ENCODE measurements around the gene GNB5. TPM values are rescaled to one million over a fixed set of nuclear protein-coding genes. Genes with fewer than 3 reads are reported as not detected.

The GNB5 gene
- total RNA-seq, 2 donors from 2014 or later: 27.9 to 43.2 TPM

DNA sequence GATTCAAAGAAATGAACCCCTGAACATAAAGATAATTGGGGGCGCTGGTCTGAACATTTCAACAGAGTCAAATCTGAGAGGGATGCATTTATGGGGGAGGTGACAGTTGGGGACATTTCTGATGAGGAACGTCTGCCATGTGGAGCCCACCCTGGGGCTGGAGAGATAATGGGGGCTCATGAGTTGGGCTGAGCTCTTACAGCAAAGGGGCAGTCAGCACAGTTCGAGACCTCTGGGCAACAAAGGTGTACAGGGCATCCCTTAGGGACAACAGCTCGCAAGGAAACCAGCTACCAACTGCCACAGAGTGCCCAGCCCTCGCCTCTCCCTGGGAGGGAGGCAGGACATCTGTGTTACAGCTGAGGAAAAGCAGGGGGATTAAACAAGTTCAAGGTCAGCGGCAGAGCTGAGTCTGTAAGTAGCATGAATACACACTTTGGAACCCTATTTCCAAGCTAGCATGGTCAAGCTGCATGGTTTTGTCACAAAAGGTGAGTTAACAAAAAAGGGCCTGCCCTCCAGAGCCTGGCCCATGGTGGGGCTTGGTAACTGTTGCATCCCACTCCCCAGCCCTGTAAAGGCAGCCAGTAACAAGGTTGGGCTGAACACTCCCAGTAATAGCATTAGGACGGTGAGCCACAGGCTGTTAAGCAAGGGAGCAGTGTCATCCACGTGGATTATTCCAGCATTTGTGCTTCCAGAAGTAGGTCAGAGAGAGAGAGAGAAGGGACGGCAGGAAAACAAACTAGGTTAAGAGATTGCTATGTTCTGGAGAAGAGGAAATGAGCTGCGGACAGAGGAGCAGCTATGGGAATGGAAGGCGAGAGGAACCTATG is 4.3 kb downstream of the GNB5 start:
- Histone ChIP-seq H3K4me3 (no peak overlapping the region), H3K27ac (no peak overlapping the region), H3K27me3 (replicated peaks; ENCODE audit: insufficient read depth) (no peaks in the 10 kb centered on the region), H3K36me3 (no peaks in the 10 kb centered on the region), H3K4me1 (ENCODE audit: control insufficient read depth in 1 of 2, low read depth in 2 of 2) (no peaks in the 10 kb centered on the region), H3K9me3 (no peaks in the 10 kb centered on the region)
- ATAC-seq (ENCODE audit: insufficient number of reproducible peaks, low FRiP score, low read depth) (no peak), DNase-seq (ENCODE audit: low spot score) (no peak)
- TF ChIP-seq, protein P1, sequence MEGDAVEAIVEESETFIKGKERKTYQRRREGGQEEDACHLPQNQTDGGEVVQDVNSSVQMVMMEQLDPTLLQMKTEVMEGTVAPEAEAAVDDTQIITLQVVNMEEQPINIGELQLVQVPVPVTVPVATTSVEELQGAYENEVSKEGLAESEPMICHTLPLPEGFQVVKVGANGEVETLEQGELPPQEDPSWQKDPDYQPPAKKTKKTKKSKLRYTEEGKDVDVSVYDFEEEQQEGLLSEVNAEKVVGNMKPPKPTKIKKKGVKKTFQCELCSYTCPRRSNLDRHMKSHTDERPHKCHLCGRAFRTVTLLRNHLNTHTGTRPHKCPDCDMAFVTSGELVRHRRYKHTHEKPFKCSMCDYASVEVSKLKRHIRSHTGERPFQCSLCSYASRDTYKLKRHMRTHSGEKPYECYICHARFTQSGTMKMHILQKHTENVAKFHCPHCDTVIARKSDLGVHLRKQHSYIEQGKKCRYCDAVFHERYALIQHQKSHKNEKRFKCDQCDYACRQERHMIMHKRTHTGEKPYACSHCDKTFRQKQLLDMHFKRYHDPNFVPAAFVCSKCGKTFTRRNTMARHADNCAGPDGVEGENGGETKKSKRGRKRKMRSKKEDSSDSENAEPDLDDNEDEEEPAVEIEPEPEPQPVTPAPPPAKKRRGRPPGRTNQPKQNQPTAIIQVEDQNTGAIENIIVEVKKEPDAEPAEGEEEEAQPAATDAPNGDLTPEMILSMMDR (IDR thresholded peaks at IDR 0.05): no peak

GRCh38 chr15:52185151-52185561 is 6.0 kb downstream of the GNB5 start:
- Histone ChIP-seq H3K9me3 (no peaks in the 10 kb centered on the region), H3K36me3 (no peaks in the 10 kb centered on the region), H3K27me3 (replicated peaks; ENCODE audit: insufficient read depth) (no peaks in the 10 kb centered on the region), H3K27ac (no peak overlapping the region), H3K4me1 (ENCODE audit: control insufficient read depth in 1 of 2, low read depth in 2 of 2) (peaks cover 0 to 7% of the 10 kb centered on the region in 2 donors), H3K4me3 (no peak overlapping the region)
- DNase-seq (ENCODE audit: low spot score) (no peak), ATAC-seq (ENCODE audit: insufficient number of reproducible peaks, low FRiP score, low read depth) (no peak)
- TF ChIP-seq, protein P1 (IDR thresholded peaks at IDR 0.05): no peak

DNA sequence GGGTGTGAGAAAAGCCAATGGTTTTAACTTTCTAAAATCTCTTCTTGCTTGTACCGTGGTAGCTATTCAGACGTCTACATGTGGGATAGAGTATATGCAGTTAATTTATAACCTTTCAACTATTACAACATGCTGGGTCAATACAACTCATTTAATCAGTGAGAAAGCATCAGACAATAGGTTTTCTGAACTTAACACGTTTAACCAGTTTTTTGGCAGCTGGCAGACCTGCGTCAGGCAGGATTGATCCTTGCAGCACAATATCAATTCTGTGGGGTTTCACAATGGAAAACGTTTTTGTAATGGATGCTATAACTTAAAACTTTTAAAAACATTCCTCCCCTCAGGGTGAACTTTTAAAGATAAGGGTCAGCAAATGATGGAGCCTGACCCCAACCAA is 6.5 kb downstream of the GNB5 start:
- DNase-seq (ENCODE audit: low spot score) (no peak), ATAC-seq (ENCODE audit: insufficient number of reproducible peaks, low FRiP score, low read depth) (no peak)
- peaks cover 0 to 7% of the 10 kb centered on the region in 2 donors for H3K4me1 ChIP-seq (ENCODE audit: control insufficient read depth in 1 of 2, low read depth in 2 of 2)
- no peak overlapping the region for H3K27ac ChIP-seq
- no peaks in the 10 kb centered on the region for H3K36me3 ChIP-seq
- H3K9me3 ChIP-seq: no peaks in the 10 kb centered on the region
- no peak overlapping the region for H3K4me3 ChIP-seq
- TF ChIP-seq, protein P1 (IDR thresholded peaks at IDR 0.05): no peak
- no peaks in the 10 kb centered on the region for H3K27me3 ChIP-seq (replicated peaks; ENCODE audit: insufficient read depth)

- H3K4me3 ChIP-seq: no peak overlapping the region
- H3K27me3 ChIP-seq (replicated peaks; ENCODE audit: insufficient read depth): no peaks in the 10 kb centered on the region
- no peaks in the 10 kb centered on the region for H3K9me3 ChIP-seq
- peaks cover 2 to 12% of the 10 kb centered on the region in 2 donors for H3K4me1 ChIP-seq (ENCODE audit: control insufficient read depth in 1 of 2, low read depth in 2 of 2)
- DNase-seq (ENCODE audit: low spot score): no peak
- no peaks in the 10 kb centered on the region for H3K36me3 ChIP-seq
- ATAC-seq (ENCODE audit: insufficient number of reproducible peaks, low FRiP score, low read depth): no peak
- H3K27ac ChIP-seq: no peak overlapping the region
- TF ChIP-seq, protein P1 (IDR thresholded peaks at IDR 0.05): peak; percentile 40
Observed at GRCh38 chr15:52183562-52184173, 7.5 kb downstream of the GNB5 start.

GRCh38 chr15:52181938-52182780 is 9.0 kb downstream of the GNB5 start:
- Histone ChIP-seq H3K27ac (no peak overlapping the region), H3K4me1 (ENCODE audit: control insufficient read depth in 1 of 2, low read depth in 2 of 2) (peaks cover 3 to 16% of the 10 kb centered on the region in 2 donors), H3K4me3 (no peak overlapping the region), H3K36me3 (no peaks in the 10 kb centered on the region), H3K27me3 (replicated peaks; ENCODE audit: insufficient read depth) (no peaks in the 10 kb centered on the region), H3K9me3 (no peaks in the 10 kb centered on the region)
- TF ChIP-seq, protein P1 (IDR thresholded peaks at IDR 0.05): no peak
- DNase-seq (ENCODE audit: low spot score) (no peak), ATAC-seq (ENCODE audit: insufficient number of reproducible peaks, low FRiP score, low read depth) (no peak)

Measured in thoracic aorta (tissue), 2 donors.